HT1080 (cell line): ENCODE measurements around the gene COL12A1. TPM values are rescaled to one million over a fixed set of nuclear protein-coding genes. Genes with fewer than 3 reads are reported as not detected.

Source experiments
- DNase-seq: peaks from one replicate; pipeline ENCODE4 v3.0.0-alpha.2; 2015; ENCODE audit warnings: low read depth
- total RNA-seq: library from RNA; depleted of rRNA; stranded (reverse); fragments of >200 nt; shearing (Covaris generic); gene quantifications from 2 replicates; pipeline ENCODE4 v1.2.3, GENCODE V29; 2014

Gene COL12A1
- total RNA-seq, 1 experiment from 2014 or later, result 9.7 TPM

DNA sequence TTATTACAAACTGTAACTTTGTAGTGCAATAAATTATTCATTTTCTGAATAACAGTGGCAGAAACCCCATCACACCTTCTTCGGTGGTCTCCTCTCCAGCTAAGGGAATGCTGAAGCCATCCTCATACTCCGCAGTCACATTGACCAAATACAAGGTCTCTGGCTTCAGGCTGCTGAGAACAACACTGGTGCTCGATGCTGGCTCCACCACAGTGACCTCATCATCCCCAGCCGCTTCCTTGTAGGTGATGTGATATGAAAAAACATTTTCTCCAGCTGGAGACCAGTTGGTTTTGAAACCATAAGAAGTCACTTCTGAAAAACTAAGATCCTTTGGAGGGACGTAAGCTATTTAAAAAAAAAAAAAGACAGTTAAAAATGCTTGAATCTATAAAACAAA lies 25.0 kb downstream of the COL12A1 start:
- no peak for DNase-seq

DNA sequence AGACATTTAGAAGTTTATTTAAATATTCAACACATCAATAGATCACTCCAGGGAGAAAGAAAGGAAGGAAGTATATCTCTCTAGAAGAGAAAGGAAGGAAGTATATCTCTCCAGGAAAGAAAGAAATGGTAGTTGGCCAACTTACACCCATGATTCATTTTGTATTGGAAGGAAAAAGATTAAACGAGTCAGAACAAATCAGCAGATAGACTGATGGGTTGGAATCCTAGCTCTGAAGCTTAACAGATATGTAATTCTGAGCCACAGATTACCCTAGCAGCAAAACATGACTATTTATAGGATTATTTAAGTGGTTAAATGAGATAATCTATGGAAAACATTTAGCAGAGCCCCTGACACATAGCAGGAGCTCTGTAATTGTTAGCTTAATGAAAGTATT lies 27.1 kb downstream of the COL12A1 start:
- DNase-seq, result no peak

DNA sequence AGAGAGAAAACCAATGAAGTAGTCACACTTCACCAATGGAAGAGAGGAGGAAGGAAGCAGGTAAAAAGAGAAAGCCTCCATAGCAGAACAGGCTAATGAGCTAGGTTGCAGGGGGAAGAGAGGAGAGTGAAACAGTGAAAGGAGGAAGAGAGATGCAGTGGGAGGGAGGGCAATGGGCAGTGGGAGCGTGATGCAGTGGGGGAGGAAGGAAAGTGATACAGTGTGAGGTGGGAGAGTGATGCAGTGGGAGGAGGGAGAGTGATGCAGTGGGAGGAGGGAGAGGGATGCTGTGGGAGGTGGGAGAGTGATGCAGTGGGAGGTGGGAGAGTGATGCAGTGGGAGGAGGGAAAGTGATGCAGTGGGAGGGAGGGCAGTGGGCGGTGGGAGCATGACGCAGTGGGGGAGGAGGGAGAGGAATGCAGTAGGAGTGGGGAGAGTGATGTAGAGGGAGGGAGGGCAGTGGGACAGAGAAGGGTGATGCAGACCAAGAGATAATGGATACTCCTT lies 29.7 kb downstream of the COL12A1 start:
- DNase-seq, result no peak

DNA sequence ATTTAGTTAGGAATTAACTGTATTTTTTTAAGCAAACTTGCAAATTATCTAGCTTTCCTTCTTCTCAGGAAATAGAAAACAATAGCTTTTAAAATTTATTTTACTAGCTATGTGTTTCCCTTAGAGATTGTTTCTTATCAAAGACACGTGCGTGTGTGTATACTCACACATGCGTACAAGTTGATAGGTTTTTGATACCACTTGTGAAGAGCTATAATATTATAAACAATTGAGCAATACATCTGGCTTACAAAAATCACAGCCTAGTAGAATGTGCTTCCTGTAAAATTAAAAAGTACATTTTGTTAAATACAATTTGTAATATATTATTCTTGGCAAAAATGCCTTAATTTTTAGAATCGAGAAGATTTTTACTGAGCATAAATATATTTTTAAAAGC lies 33.9 kb downstream of the COL12A1 start:
- no peak for DNase-seq

DNA sequence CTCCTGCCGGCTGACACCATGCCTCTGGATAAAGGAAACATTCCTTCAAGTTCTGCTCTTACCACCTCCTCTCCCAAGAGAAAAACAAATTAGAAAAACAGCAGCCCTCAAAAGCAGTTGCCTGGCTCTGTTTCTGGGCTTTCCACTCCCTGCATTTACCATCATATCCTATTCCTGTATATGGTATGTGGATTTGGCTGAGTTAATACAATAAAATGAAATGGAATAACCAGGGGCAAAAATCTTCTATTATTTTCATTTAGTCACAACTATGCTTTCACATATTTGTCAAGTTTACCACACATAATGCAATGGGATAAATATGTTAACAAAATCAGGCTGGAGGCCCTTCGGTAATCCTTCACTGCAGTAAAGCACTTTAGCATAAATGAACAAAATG lies 34.3 kb downstream of the COL12A1 start:
- no peak for DNase-seq

DNA sequence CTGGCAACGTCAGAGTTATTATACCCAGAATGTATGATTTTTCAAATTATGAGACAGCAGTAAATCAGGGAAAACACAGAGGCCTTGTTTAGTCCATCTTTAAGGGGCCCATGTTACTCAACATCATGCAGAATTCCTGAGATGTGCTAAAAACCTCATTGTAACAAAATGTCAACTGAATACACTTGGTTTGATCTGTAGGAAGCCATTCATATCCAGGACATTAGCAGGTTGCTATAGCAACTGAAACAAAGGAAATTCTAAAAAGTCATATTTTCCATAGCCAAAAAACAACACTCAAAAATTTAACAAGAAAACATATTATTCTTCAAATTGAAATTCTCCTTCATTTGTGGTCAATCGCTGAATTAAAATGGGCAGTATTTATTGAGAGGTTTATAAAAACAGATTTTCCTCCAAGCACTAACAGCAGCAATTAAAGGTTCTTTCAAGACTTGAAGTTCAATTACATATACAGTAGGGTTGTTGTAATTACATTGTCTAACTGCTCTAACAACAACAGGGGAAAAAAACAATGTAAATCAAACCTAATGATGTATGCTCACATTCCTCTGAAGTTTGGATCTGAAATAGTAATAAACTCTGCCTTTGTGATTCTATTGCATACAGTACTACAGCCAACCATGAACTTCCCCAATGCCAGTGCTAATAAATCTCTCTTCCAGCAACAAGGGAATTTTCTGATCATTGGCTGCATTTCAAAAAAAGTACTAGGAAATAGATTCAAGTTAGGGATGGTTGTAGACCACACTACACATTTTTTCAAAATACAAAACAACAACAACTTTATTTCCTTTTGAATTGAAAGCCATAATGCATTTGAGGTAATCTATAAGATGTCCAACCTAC lies 34.9 kb downstream of the COL12A1 start:
- DNase-seq, result no peak

DNA sequence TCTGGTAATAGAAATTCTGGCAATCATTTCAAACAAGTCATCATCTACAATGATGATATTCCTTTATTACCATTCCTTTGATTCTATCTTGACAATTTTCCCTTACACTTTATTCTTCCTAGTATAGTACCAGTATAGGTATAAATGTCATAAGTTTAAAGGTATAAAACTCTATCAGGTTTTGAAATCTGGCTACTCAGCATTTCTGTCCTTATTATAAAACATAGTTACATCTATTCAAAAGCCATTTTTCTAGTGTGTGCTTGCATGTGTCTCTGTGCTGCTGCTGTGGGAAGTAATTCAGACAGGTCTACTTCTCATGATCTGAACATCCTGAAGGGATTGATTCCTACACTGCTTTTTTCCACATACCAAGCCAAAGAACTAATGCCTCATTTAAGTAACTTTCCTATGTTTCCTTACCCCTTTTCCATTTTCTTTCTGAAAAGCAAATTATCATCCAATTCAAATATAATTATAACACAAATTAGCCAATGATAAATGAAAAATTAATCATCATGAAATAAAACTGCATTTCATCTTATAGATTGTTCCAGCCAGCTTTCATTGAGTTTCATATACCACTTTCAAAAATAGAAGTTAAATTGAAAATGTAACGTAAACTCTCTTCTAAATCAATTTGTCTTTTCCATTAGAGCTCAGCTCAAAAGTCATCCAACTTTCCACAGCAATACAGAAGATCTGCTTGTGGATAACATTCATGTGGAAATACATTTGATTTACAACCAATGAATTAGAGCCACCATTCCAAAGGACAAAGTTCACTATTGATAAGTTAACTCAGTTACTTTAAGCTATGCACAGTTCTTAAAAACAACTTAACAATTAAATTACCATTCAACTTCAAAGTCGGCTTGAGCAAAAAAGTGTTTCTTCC lies 35.9 kb downstream of the COL12A1 start:
- no peak for DNase-seq

DNA sequence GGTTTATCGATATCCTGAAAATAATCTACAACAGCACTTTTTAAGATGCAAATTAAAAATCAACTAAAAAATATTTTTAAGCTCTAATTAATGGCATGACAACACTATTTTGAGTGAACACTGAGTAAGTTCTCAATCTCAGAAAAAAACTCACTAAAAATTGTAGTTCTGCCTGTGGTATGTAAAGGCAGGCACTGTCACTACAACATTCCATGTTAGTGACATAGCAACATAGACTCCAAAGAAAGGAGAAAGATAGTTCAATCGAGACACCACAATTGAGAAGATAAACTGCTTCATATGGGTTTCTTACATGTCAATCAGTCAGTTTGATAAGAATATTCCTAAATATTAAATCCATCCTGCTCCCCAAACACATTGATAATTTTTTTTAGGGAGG lies 38.0 kb downstream of the COL12A1 start:
- no peak for DNase-seq

DNA sequence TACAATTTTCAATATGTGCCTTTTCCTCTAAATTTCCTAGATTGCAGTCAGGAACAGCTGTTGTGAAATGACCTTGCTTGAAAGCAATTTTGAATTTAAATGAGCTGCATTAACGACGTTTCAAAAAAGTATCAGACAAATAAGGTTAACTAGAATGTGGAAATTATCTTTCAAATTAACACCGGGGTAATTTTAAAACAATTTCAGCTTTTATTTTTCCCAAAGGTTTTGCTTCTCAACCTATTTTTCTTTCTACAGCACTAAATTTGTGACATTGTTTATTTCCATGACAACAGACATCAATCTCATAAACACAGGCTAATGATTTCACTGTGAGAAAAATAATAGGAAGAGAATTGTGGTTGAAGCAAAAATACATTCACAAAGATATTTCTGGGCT lies 38.5 kb downstream of the COL12A1 start:
- DNase-seq, result no peak

DNA sequence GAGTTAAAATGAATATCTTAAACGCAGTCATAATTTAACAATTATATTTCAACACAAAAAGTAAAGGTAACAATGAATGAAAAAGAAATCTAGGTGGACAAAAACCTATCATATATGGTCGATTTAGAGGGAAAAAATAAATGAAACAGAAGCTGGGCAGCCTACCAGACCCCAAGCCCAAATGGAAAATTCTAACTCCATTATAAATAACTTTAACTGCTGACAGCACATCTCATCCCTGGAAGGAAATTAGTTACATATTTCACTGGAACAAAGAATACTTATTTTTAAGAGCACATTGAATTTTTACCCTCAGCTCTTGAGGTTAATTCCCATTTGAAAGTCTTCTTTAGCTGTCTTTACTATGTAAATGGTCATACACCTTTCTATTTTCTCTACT lies 39.1 kb downstream of the COL12A1 start:
- DNase-seq, result no peak

DNA sequence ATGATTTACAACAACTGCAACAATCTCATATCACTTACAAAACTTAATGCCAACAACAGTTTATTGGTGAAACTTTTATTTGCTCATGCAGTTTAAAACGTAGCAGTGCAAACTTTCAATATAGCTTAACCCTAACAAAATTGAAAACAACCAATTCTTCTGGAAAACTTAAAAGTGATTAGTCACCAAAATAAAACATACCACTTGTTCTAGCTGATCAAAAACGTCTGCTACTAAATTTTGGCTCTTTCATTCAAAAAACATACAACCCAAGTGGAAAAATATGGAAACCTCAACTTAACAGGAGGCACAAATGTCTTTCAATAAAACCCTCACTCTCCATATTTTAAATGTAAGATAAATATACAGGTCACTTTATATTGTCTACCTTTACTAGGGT lies 39.6 kb downstream of the COL12A1 start:
- DNase-seq, result no peak

DNA sequence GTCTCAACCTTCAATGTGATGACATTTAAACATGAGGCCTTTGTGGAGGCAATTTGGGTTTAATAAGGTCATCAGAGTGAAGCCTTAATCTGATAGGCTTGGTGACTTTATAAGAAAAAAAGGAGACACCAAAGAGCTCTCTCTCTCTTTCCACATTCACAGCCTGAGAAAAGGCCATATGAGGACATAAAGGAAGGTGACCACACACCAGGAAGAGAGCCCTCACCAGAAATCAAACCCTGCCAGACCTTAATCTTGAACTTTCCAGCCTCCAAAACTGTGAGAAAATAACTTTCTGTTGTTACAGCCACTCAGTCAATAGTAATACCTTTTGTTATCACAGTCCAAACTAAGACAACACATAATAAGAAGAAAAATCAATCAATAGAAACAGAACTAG lies 47.7 kb downstream of the COL12A1 start:
- DNase-seq, result peak; percentile 4

DNA sequence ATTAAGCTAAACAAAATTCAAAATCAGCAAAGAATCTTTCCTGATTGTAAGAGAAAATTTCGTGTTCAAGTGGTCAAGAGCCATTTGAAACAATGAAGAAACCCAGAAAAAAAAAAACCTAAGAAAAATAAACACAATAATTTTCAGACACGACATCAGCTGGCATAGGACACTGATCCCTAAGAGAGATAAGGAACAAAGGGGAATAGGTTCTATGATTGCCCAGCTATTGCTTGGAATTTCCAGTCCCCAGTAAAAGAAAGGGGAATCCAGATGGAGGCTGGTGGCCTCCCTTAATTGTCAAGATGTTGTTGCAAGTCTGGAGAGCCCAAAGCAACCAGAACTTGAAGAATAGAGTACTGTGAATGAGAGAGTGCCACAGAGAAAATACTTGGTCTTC lies 48.5 kb downstream of the COL12A1 start:
- DNase-seq, result no peak

DNA sequence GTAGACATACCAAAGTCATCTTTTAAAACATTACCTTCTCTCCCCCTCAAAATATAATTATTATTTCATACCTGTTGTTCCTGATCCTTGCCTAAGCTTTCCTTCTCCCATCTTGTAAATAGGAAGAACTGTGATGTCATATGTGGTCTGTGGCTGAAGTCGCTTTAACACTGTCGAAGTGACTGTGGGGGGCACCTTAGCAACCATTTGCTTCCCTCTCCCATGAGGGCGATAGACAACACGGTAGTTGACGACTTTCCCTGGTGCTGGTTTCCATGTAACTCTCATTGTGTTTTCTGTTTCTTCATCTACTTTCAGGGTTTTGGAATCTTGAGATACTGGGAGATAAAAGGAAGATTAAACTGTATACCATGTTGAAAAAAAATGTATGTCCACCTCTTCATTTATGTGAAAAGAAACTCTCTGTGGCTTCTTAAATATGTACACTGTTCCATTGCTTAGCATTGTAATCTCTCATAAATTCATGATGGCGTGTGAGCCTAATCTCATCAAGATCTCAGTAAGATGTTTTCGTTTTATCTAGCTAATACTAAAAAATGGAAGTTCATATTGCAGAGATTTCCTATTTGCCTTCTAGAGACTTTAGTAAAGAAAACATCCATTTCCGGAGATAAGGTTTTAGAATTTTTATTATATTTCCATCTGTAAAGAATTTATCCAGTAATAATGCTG lies 49.5 kb downstream of the COL12A1 start:
- no peak for DNase-seq

DNA sequence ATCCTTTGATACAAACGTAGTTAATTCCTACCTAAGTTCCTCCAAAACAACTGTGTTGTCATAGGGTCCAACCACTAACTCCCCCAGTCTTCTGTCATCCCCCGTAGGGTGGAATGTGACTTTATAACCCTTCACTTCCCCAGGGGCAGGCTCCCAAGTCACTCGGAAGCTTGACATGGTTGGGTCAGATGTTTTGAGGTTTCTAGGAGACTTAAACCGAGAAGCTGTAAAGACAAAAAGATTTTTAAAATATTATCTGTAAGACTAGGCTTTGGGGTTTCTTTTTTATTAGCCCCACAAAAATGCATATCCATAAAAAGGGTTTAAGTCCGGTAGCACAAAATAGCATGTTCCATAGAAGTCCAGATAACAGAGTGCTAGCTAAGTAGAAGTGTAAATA lies 50.2 kb downstream of the COL12A1 start:
- DNase-seq, result no peak

DNA sequence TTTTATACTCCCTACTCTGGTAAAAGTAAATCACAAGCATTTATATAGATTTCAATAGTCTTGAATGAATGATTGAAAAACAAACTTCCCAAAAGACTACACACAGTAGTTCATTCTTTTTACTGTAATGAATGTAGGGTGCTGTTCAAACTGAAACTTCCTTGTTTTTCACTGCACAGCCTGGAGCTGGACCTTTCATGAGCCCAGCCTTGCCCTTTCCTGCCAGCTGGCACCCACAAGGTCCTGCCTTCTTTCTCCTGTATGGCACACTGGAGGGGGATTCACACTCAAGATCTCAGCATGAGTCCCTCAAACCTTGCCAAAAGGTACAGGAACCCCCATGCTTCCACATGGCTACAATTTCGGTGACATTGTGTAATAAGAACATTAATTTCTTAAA lies 50.9 kb downstream of the COL12A1 start:
- DNase-seq, result no peak

DNA sequence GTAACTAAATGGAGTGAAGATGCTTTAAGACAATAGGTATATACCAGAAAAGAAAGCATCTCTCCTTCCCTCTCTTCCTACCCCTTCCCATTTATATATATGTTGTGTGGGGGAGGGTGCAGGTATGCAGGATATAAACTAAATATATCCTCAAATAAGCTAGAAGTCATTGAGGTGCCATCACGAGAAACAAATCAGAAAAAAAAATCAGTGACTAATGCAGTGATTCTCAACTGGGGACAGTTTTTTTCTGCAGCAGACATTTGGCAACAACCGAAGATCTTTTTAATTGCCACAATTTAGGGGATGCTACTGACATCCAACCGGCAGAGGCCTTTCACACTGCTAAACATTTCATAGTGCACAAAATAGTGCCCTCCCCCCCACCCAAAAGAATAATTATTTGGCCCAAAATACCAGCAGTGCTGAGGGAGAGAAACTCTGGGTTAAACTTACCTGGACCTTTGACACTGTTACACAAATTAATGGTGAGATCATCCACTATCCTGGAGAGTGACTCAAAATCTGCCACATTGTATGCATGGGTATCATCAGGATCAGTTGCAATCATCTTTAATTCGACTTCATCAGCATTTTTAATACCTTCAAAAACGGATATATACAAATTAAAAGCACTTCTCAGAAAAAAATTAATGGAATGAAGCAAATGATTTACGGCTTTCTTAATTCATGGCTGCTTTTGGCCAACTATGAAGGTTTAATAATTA lies 55.0 kb downstream of the COL12A1 start:
- DNase-seq, result no peak

DNA sequence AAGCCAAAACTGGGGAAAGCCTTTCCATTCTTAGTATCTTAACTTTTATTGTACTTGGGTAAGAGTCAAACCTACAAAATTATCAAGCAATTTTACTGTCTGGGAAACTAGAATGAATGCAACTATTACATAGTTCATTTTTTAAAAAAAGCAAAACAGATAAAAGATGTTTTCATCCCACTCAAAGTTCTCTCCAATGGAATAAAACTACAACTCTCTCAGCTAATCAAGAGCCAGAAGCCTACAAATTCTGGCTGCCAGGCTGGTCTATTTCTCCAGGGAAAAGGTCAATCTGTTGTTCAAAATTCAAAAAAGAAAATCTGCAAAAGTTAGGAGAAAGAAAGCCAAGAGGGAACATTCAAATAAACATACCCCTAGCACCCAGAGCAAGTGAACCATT lies 56.2 kb downstream of the COL12A1 start:
- no peak for DNase-seq

DNA sequence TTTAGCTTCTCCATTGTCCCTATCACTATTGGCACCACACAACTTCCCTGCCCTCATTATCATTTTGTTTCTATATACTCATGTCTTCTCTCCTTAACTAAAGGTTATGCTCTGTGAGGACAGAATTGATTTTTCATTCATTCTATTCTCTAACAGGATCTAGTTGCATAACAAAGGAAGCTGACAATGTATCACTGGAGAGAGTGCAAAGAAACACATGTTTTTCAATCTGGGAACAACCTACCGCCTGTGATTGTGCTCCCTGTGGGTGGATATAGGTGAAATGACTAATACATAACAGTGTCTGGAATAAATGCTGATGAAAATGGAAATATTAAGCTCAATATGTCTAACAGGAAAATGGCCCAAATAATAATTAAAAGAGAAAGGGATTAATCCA lies 56.6 kb downstream of the COL12A1 start:
- DNase-seq, result no peak

DNA sequence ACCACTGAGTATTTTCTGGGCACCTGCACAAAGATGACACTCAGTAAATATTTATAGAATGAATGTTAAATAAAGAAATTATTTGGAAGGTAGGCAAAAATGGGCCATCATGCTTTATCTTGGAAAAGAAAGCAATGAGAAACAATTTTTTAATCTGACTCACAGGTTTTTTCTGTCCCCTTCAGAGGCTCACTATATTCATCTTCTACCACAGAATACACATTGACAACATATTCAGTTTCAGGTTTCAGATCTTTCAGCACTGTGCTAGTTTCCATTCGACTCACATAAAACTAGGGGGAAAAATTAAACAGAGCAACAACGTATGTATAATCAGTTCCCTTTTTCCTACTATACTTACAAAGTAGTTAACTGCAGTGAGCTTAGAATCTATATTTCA lies 58.3 kb downstream of the COL12A1 start:
- no peak for DNase-seq

DNA sequence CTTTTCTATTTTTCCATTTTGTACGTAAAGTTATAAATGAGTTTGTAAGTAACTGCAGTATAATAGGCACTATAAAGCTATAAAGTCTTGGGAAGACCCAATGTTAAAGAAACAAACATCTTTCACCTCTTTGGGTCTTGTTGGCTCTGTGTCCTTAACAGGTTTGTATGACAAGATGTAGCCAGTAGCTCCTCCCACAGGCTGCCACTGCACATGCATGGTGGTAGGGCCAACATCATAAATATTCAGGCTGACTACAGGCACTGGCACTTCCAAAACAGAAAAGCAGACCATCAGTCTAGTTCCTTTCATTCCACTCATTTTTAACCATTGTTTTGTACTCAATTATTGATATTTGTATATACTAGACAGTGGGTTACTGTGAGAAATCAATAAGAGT lies 59.9 kb downstream of the COL12A1 start:
- DNase-seq, result no peak
